Articular chondrocyte of knee joint (primary cell): ENCODE data around the gene USP51. TPM values are rescaled to one million over a fixed set of nuclear protein-coding genes. Genes with fewer than 3 reads are reported as not detected.

Experiments
- small RNA-seq: library from RNA; depleted of rRNA; stranded (forward); fragments of <200 nt; gene quantifications from one replicate; pipeline ENCODE3, GENCODE V24; 2012
- total RNA-seq: library from RNA; depleted of rRNA; stranded (reverse); fragments of >200 nt; gene quantifications from 2 replicates; pipeline ENCODE4 v1.2.3, GENCODE V29; 2012

Gene USP51
- total RNA-seq: 3.5 and 3.7 TPM in 2 replicates

DNA sequence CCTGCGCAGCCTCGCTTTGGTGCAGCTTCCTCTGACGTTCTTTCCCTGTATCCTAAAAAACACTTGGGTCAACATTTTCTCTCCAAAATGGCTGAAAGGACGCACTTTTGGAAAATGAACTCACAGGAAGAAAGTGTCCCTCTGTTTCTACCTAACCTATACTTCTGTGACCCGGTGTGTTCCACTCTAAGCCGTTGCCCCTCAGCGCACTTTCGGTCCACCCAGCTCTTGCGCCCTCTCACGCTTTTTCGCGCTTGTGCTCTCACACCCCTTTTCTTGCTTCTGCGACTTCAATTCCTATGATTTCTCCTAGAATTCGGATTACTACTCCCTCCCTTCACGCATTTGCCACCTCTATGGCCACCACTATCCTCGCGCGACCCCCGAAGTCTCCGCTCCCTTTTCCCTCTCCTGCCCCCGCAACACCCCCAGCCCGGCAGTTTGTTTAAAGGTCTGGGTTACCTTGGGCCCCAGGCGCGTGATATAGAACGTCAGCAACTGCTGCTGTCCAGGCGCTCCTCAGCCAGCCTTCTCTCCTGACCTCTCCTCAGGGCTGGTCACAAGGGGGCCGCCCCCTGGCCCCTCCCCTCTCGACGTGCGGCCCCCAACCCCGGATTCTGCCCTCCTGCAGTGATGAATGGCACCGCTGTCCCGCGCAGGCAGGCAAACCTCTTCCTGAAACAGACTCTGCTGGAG lies at the start of gene USP51:
TSS of gene USP51 (minus strand) at position 535 of the 696 bp plus-strand sequence. CDS start 909 bp downstream, outside the sequence.

GRCh38 chrX:55451990-55452832 lies 37.4 kb downstream of the USP51 start, which contains the start of gene MAGEH1:
MAGEH1 (plus strand) TSS chrX:55452127; CDS start chrX:55452375, 248 bp downstream.

Small RNA genes lying within 50 kb of the gene (small RNA-seq; reads per million reads assigned to genes)
- not detected for gene MIR4536-2

Other genes with a start within 250 kb of the USP51 start
- gene PAGE3, start 224.9 kb downstream of the USP51 start, total RNA-seq: not detected in 2 replicates
- 23.1 and 25.4 TPM in 2 replicates for gene MAGEH1, start 37.7 kb downstream of the USP51 start, total RNA-seq
- not detected in 2 replicates for gene FOXR2, start 133.6 kb upstream of the USP51 start, total RNA-seq
- gene RRAGB, start 227.9 kb upstream of the USP51 start, total RNA-seq: 25.6 and 27.0 TPM in 2 replicates